SH-SY5Y (cell line): Measurements from ENCODE around the gene STAT1.

Experiments used
- GATA2 ChIP-seq: IDR thresholded peaks from 2 replicates; pipeline ENCODE4 v1.6.1; 2011; ENCODE audit warnings: mild to moderate bottlenecking, low read depth, low read length
- GATA3 ChIP-seq: IDR thresholded peaks from 2 replicates; pipeline ENCODE4 v1.6.1; 2011; ENCODE audit warnings: low read depth, mild to moderate bottlenecking, low read length, moderate library complexity

The STAT1 gene

GRCh38 chr2:191038741-191039140 is 24.8 kb upstream of the STAT1 start:
- TF ChIP-seq GATA2 = no peak
- no peak for TF ChIP-seq GATA3

GRCh38 chr2:191038241-191038725 is 24.3 kb upstream of the STAT1 start:
- no peak for TF ChIP-seq GATA3
- TF ChIP-seq GATA2 = no peak

GRCh38 chr2:191037351-191037750 is 23.4 kb upstream of the STAT1 start:
- TF ChIP-seq GATA2 (no peak), GATA3 (no peak)

- TF ChIP-seq GATA2 = no peak
- TF ChIP-seq GATA3 = no peak
Observed at GRCh38 chr2:191036363-191036762, 22.4 kb upstream of the STAT1 start.

- TF ChIP-seq GATA3 (no peak), GATA2 (no peak)
Observed at GRCh38 chr2:191032588-191033429, 18.8 kb upstream of the STAT1 start.

GRCh38 chr2:191031256-191031655 is 17.3 kb upstream of the STAT1 start:
- TF ChIP-seq GATA3 (no peak), GATA2 (no peak)

GRCh38 chr2:191030521-191031154 is 16.7 kb upstream of the STAT1 start:
- TF ChIP-seq GATA3 (no peak), GATA2 (no peak)

- no peak for TF ChIP-seq GATA3
- TF ChIP-seq GATA2 = no peak
Observed at GRCh38 chr2:191029280-191029950, 15.4 kb upstream of the STAT1 start.

GRCh38 chr2:191026377-191026776 is 12.4 kb upstream of the STAT1 start:
- TF ChIP-seq GATA2 = no peak
- no peak for TF ChIP-seq GATA3

- TF ChIP-seq GATA2 = no peak
- TF ChIP-seq GATA3 = no peak
Observed at GRCh38 chr2:191025135-191025534, 11.2 kb upstream of the STAT1 start.

GRCh38 chr2:191023235-191023679 is 9.3 kb upstream of the STAT1 start:
- TF ChIP-seq GATA3 = no peak
- no peak for TF ChIP-seq GATA2

GRCh38 chr2:191020742-191021381 is 6.9 kb upstream of the STAT1 start:
- TF ChIP-seq GATA3 = no peak
- no peak for TF ChIP-seq GATA2

- TF ChIP-seq GATA2 (peak; percentile 37; the same call in 1 of the 2 replicates), GATA3 (no peak)
Observed at GRCh38 chr2:191020221-191020741, 6.3 kb upstream of the STAT1 start.

- no peak for TF ChIP-seq GATA3
- TF ChIP-seq GATA2 = no peak
Observed at GRCh38 chr2:191019376-191019775, 5.4 kb upstream of the STAT1 start.
